Stimulated activated CD4-positive, alpha-beta T cell treated with anti-CD3 and anti-CD28 coated beads, TNF-alpha, amount 100 ng/mL, for 48 hours (primary cell): ENCODE data around the gene PRM2.

ENCODE experiments used
- DNase-seq, 3 donors: peaks; one replicate each; pipeline ENCODE4 v3.0.0-alpha.2; 2020; ENCODE audit warnings: low read depth in 3 of 3

PRM2 gene

DNA sequence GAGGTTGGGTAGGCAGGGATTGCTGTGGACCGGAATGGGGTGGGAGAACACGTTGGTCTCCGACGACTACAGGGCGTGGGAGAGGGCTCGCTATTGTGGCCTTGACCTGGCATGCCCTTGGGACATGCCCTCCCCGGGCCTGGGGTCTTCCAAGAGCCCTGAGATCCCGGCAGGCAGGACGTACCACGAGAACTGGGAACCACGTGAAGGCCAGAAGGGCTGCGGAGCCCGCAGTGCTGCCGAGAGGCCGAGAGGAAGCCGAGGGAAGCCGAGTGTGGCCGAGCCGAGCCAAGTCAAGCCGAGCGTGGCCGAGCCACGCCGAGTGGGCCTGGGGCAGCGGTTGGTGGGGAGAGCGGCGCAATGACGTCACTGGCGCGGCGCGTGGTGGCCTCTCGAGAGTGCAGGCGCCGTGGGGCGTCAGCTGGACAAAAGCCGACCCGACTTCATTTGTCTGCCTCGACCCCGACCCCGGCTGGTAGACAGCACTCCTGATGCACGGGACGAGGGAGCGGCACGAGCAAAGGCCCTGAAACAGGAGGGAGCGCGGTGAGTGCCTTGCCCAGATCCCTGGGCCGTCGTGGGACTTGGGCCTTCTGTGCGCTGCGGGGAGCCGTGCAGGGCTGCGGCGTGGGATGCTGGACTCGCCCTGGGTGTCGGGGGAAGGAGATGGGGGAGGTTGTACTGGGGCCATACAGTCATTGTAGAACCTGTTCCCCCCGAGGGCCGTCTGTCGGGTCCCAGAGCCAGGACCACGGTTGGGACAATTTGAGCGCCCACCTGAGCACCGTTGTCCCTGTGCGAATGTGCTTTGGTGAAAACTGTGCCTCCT, 26.8 kb downstream of the PRM2 start:
- DNase-seq = no peak

DNA sequence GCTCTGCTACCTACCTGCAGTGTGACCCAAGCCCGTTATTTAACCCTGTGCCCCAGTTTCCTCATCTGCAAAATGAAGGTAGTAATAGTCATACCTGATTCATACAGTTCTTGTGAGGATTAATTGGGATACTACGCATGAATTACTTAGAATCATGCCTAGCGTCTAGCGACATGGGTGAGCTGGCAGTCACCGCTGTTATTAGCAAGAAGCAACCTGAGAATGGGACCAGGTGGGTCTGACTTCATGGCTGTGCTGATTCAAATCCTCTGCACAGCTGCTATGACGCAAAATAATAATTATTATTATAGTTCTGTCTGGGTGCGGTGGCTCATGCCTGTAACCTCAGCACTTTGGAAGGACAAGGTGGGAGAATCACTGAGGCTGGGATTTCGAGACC, 28.1 kb downstream of the PRM2 start:
- DNase-seq = no peak

DNA sequence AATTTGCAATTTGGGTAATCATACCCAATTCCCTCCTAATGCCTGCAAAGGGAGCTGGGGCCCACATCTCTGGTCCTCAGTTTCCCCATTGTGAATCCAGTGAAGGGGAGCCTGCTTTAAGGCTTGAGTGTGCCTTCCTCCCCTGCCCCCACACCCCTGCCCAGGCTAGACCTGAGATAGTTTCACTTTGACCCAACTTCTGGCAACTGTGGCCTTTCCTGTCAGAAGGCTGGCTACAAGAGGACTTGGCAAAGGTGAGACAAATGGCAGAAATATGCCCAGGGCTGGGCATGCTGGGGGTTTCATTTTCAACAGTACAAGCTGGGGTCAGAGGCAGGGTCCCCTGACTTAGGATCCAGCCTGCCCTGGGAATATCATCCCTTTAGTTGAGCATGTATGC, 30.3 kb downstream of the PRM2 start:
- no peak for DNase-seq

- no peak for DNase-seq
These were observed 31.0 kb downstream of the PRM2 start for GRCh38 chr16:11245222-11245737.

DNA sequence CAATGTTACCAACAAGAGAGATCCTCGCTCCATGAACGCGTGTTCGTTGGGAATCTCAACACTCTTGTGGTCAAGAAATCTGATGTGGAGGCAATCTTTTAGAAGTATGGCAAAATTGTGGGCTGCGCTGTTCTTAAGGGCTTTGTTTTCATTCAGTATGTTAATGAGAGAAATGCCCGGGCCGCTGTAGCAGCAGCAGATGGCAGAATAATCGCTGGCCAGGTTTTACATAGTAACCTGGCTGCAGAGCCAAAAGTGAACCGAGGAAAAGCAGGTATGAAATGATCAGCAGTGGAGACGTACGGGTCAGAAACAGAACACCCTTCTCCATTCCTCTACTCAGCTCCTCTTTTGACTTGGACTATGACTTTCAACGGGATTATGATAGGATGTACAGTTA, 33.6 kb downstream of the PRM2 start:
- DNase-seq = no peak

GRCh38 chr16:11241480-11242204, 34.6 kb downstream of the PRM2 start:
- no peak for DNase-seq

DNA sequence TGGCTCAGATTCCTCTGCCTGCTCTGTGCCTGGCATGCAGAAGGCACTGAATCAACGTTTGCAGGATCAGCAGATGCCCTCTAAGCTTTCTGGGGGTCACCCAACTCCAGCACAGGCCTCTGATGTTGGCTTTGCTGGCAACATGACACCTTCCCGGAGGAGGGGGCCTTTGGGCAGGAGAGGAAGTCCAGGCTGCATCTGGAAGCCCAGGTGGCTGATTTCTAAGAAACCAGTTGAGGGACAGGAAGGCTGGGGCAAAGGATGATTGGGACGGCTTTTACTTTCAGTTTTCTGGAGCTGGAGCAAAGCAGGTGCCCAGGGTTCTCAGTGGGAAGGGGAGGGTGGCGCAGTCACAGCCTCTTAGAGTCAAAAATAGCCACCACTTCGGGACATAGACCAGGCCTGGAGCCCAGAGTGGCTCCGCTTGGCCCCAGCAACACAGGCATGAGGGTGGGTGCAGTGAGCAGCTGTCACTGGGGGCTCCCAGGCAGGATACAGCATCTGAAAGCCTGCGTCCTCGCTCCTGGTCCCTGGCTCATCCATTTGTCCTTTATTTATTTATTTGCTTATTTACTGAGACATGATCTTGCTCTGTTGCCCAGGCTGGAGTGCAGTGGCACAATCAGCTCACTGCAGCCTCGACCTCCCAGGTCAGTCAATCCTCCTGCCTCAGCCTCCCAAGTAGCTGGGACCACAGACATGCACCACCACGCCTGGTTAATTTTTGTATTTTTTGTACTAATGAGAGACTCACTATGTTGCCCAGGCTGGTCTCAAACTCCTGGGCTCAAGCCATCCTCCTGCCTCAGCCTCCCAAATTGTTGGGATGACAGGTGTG, 35.4 kb downstream of the PRM2 start:
- DNase-seq = no peak

- no peak for DNase-seq
These were observed 36.3 kb downstream of the PRM2 start for GRCh38 chr16:11239644-11240632.

- DNase-seq = no peak
These were observed 37.7 kb downstream of the PRM2 start for GRCh38 chr16:11238272-11239202.

- no peak for DNase-seq
These were observed 39.6 kb downstream of the PRM2 start for GRCh38 chr16:11236461-11237254.

DNA sequence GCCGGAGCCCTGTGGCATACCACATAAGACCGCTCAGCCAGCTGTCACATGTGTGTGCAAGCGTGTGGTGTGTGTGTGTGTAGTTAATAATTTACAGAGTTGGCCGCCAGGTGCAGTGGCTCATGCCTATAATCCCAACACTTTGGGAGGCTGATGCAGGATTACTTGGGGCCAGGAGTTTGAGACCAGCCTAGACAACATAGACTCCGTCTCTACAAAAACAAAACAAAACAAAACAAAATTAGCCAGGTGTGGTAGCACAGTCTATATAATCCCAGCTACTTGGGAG, 40.6 kb downstream of the PRM2 start:
- DNase-seq = no peak

- no peak for DNase-seq
These were observed 41.2 kb downstream of the PRM2 start for GRCh38 chr16:11234884-11235702.

DNA sequence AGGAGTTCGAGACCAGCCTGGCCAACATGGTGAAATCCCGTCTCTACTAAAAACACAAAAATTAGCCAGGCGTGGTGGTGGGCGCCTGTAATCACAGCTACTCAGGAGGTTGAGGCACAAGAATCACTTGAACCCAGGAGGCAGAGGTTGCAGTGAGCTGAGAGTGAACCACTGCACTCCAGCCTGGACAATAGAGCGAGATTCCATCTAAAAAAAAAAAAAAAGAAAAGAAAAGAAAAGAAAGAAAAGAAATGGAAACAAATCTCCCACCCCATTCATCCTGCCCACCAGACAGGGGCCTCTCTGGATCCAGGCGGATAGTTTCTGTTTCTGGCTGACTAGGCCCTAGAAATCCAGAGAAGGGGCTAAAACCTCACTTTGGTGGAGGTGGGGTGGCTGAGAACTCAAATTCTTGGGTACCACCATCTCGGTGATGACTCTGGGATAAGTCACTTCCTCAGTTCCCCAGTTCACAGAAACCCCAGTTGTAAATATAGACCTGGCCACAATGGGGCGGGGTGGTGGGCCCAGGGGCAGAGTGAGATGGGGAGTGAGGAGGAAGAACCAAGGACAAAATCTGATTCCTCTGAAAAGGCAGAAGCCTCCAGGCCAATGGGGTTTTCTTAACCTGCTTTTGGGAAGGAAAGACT, 42.4 kb downstream of the PRM2 start:
- peak; percentile 72 to 83 (median 82) for DNase-seq

- peak; percentile 86 to 93 (median 87) for DNase-seq
These were observed 43.2 kb downstream of the PRM2 start for GRCh38 chr16:11232852-11233726.

GRCh38 chr16:11232302-11232851, 43.9 kb downstream of the PRM2 start:
- DNase-seq = no peak

DNA sequence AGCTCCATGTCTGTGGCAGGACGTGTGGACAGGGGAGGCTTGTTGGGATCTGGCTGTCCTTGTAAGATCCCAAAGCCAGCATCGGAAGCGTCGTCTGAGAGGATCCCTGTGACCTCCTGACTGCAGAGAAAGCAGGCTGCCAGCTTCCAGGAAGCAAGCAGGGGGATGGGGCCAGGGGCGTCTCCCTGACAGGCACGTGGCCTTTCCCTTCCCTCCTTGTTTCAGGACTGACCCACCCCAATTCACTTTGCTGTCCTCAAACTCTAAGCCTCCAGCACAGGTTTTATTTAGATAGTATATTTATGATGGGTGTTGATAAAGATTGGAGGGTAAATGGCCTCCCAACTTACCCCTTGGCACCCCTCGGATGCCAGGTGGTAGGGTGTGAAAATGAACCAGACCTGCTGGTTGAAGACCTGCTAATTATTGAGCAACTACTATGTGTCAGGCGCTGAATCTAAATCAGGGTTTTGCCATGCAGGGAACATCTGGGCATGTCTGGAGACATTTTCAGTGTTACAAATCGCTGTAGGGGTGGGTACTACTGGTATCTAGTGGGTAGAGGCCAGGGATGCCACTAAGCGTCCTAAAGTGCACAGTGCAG, 44.8 kb downstream of the PRM2 start:
- DNase-seq = no peak
